GM13977 (cell line): ENCODE results near the gene CDC42EP2.
A peak's percentile ranks its signal among the peaks of the same experiment; 100 is the strongest.

Experiments used
- DNase-seq: peaks from one replicate; pipeline ENCODE4 v3.0.0; 2012; ENCODE audit warnings: low spot score
- CTCF ChIP-seq: IDR thresholded peaks from 2 replicates; pipeline ENCODE4 v1.5.1; 2012; ENCODE audit warnings: mild to moderate bottlenecking, control low read depth; ENCODE audit not compliant: insufficient read depth; ENCODE audit errors: extremely low read depth, missing control alignments
- in situ Hi-C: fragments of 300-500 bp; cut with MboI; formaldehyde crosslinking; loops from one replicate; pipeline ENCODE4 v1.12.0; 2022; ENCODE audit warnings: low sequenced_read_pairs, low pct_unique_long_range_greater_than_20kb, mixed read lengths, inconsistent platforms; ENCODE audit not compliant: unreplicated experiment

The CDC42EP2 gene

GRCh38 chr11:65288706-65289536 lies 25.7 kb upstream of the CDC42EP2 start:
- DNase-seq = no peak
- in situ Hi-C loops = no loop called here
- TF ChIP-seq CTCF = no peak

- in situ Hi-C loops = no loop called here
- DNase-seq = peak; percentile 52
Measured at GRCh38 chr11:65290448-65291165, 24.1 kb upstream of the CDC42EP2 start.

GRCh38 chr11:65291613-65292012 lies 23.1 kb upstream of the CDC42EP2 start:
- DNase-seq = no peak
- TF ChIP-seq CTCF = no peak
- in situ Hi-C loops = no loop called here

More at GRCh38 chr11:65290448-65291165, 24.1 kb upstream of the CDC42EP2 start:
- no peak for TF ChIP-seq CTCF

GRCh38 chr11:65292890-65293289 lies 21.8 kb upstream of the CDC42EP2 start:
- in situ Hi-C loops = no loop called here
- no peak for TF ChIP-seq CTCF
- DNase-seq = no peak

GRCh38 chr11:65293909-65294381 lies 20.7 kb upstream of the CDC42EP2 start:
- in situ Hi-C loops = no loop called here
- no peak for TF ChIP-seq CTCF
- no peak for DNase-seq

GRCh38 chr11:65295001-65295400 lies 19.7 kb upstream of the CDC42EP2 start:
- in situ Hi-C loops = no loop called here
- TF ChIP-seq CTCF = no peak
- DNase-seq = no peak
